Keratinocyte (primary cell): ENCODE results near the gene CACNA1I. TPM values are rescaled to one million over a fixed set of nuclear protein-coding genes. Genes with fewer than 3 reads are reported as not detected.
A peak's percentile ranks its signal among the peaks of the same experiment; 100 is the strongest.

Source experiments
- DNase-seq: peaks from one replicate; pipeline ENCODE4 v3.0.0-alpha.2; 2011; ENCODE audit warnings: low read depth, missing footprints, low spot score
- FAIRE-seq: peaks from 2 replicates; lab custom pipeline; 2011; peaks lifted over from hg19 to GRCh38; lab: Jason Lieb, UNC
- H2AFZ ChIP-seq: 2 replicates; pipeline ENCODE4 v1.6.0; 2012; ENCODE audit warnings: low read length, control low read depth, inconsistent platforms; ENCODE audit not compliant: control insufficient read depth
- H3K27ac ChIP-seq: 2 replicates; pipeline ENCODE4 v1.5.1; 2011; ENCODE audit warnings: low read length; ENCODE audit not compliant: control insufficient read depth, insufficient read depth
- H3K27me3 ChIP-seq: 3 replicates; pipeline ENCODE4 v1.6.0; 2011; ENCODE audit warnings: low read length; ENCODE audit not compliant: control insufficient read depth, insufficient read depth; ENCODE audit errors: extremely low read depth
- H3K36me3 ChIP-seq, 2 experiments: 2 replicates in 1 of 2; 3 replicates in 1 of 2; pipeline ENCODE4 v1.5.1; 2011; ENCODE audit warnings: low read length in 2 of 2, mild to moderate bottlenecking in 1 of 2; ENCODE audit not compliant: control insufficient read depth in 2 of 2, insufficient read depth in 2 of 2; ENCODE audit errors: extremely low read depth in 1 of 2
- H3K4me1 ChIP-seq: 3 replicates; pipeline ENCODE4 v1.5.1; 2011; ENCODE audit warnings: low read length; ENCODE audit not compliant: control insufficient read depth, insufficient read depth; ENCODE audit errors: extremely low read depth
- H3K4me2 ChIP-seq: 3 replicates; pipeline ENCODE4 v1.6.0; 2011; ENCODE audit warnings: low read depth, low read length; ENCODE audit not compliant: control insufficient read depth, insufficient read depth; ENCODE audit errors: extremely low read depth
- H3K4me3 ChIP-seq, 3 experiments: fragments of 200-600 bp in 1 of 3; sonication (generic) in 1 of 3; 2 replicates in 2 of 3; 3 replicates in 1 of 3; pipeline ENCODE4 v1.5.1; 2011 to 2016; ENCODE audit warnings: low read length in 3 of 3, mild to moderate bottlenecking in 3 of 3, control low read depth in 2 of 3, inconsistent platforms in 1 of 3, low read depth in 1 of 3, mixed read lengths in 1 of 3, mixed run types in 1 of 3, moderate library complexity in 1 of 3; ENCODE audit not compliant: control insufficient read depth in 2 of 3, insufficient read depth in 2 of 3; ENCODE audit errors: extremely low read depth in 1 of 3
- H3K79me2 ChIP-seq: 2 replicates; pipeline ENCODE4 v1.6.0; 2012; ENCODE audit warnings: low read length; ENCODE audit not compliant: control insufficient read depth, insufficient read depth
- H3K9ac ChIP-seq: 3 replicates; pipeline ENCODE4 v1.6.0; 2011; ENCODE audit warnings: low read length; ENCODE audit not compliant: control insufficient read depth, insufficient read depth; ENCODE audit errors: extremely low read depth
- H3K9me1 ChIP-seq: 3 replicates; pipeline ENCODE4 v1.6.0; 2011; ENCODE audit warnings: low read length; ENCODE audit not compliant: control insufficient read depth, insufficient read depth; ENCODE audit errors: extremely low read depth
- H3K9me3 ChIP-seq: 2 replicates; pipeline ENCODE4 v1.5.1; 2012; ENCODE audit warnings: low read depth, low read length; ENCODE audit not compliant: control insufficient read depth
- H4K20me1 ChIP-seq: 3 replicates; pipeline ENCODE4 v1.6.0; 2011; ENCODE audit warnings: low read length; ENCODE audit not compliant: control insufficient read depth, insufficient read depth; ENCODE audit errors: extremely low read depth
- EZH2 ChIP-seq: IDR thresholded peaks from one replicate; pipeline ENCODE4 v1.6.1; 2012; ENCODE audit warnings: inconsistent platforms, mild to moderate bottlenecking, low read length, moderate library complexity
- dilution Hi-C: fragments of 300-500 bp; cut with MboI; formaldehyde crosslinking; loops from one replicate; pipeline ENCODE4 v1.7.0; 2020; ENCODE audit warnings: low sequenced_read_pairs; ENCODE audit not compliant: extremely low pct_ligation_motif_present
- polyA plus RNA-seq, 5 experiments: library from polyadenylated mRNA; depleted of rRNA in 3 of 5; stranded (reverse) in 3 of 5; stranded (forward) in 1 of 5; unstranded in 1 of 5; fragments of >200 nt; gene quantifications; 1 replicate in 1 of 5; 2 replicates in 3 of 5; 3 replicates in 1 of 5; pipeline versions ENCODE4 v1.2.1 to v1.2.3, GENCODE V29; 2011 to 2012; ENCODE audit warnings: missing spikeins in 2 of 5, low read depth in 1 of 5, low replicate concordance in 1 of 5
- TF ChIP-seq, protein P1 (sequence below), 3 experiments: IDR thresholded peaks in 1 of 3; conservative IDR thresholded peaks in 1 of 3; optimal IDR thresholded peaks in 1 of 3; 2 replicates in 2 of 3; 3 replicates in 1 of 3; pipeline versions ENCODE3 to v1.5.1; 2011; ENCODE audit warnings: low read length in 3 of 3, mild to moderate bottlenecking in 3 of 3, moderate library complexity in 2 of 3, control low read depth in 1 of 3, inconsistent platforms in 1 of 3; ENCODE audit not compliant: insufficient read depth in 2 of 3; ENCODE audit errors: extremely low read depth in 1 of 3

The CACNA1I gene
- polyA plus RNA-seq, 1 donor (not counting 4 experiments of a cell fraction or from before 2014, with no cell fraction given), result not detected

DNA sequence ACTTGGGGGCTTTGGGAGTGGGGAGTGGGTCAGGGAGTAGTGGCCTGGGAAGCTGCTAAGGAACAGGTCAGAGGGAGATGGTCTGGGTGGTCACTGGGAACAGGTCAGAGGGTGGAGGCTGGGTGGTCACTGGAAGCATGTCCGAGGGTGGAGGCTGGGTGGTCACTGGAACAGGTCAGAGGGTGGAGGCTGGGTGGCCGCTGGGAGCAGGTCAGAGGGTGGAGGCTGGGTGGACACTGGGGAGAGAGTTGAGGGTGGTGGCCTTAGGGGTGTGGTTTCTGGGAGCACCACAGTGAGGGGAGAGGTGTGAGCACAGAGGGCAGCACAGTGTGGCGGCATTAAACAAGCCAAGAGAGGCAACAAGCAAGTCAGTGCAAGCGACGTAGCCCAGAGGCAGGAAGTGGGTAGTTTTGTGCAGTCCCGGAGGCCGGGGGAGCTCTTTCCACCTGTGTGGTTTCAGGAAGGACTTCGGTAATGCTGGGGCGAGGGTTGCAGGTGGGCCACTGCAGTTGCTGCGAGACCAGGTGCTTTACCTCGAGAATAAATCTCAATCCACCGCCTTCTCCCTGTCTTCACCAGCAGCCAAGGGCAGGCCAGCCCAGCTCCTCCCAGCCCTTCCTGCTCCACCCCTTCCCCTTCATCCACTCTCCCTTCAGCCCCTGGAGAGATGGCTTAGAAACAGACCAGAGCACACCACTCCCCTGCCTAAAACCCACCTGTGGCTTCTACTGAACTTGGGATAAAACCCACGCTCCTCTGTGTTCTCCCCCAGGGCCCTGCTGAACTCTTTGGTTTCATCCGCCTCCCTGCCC, 3.2 kb upstream of the CACNA1I start:
- peaks cover 14% of the 10 kb centered on the region for H3K4me1 ChIP-seq
- H4K20me1 ChIP-seq, result no peaks in the 10 kb centered on the region
- H3K79me2 ChIP-seq, result no peaks in the 10 kb centered on the region
- H3K36me3 ChIP-seq, result no peaks in the 10 kb centered on the region
- no peak overlapping the region for H3K27ac ChIP-seq
- peak overlapping the region; percentile 24 for H3K4me2 ChIP-seq
- peaks cover 3% of the 10 kb centered on the region for H3K9me3 ChIP-seq
- H3K4me3 ChIP-seq, result no peak overlapping the region
- TF ChIP-seq EZH2, result no peak
- TF ChIP-seq, protein P1, sequence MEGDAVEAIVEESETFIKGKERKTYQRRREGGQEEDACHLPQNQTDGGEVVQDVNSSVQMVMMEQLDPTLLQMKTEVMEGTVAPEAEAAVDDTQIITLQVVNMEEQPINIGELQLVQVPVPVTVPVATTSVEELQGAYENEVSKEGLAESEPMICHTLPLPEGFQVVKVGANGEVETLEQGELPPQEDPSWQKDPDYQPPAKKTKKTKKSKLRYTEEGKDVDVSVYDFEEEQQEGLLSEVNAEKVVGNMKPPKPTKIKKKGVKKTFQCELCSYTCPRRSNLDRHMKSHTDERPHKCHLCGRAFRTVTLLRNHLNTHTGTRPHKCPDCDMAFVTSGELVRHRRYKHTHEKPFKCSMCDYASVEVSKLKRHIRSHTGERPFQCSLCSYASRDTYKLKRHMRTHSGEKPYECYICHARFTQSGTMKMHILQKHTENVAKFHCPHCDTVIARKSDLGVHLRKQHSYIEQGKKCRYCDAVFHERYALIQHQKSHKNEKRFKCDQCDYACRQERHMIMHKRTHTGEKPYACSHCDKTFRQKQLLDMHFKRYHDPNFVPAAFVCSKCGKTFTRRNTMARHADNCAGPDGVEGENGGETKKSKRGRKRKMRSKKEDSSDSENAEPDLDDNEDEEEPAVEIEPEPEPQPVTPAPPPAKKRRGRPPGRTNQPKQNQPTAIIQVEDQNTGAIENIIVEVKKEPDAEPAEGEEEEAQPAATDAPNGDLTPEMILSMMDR (optimal IDR thresholded peaks at IDR 0.05 in 1 of 3, IDR thresholded peaks at IDR 0.05 in 1 of 3, conservative IDR thresholded peaks at IDR 0.05 in 1 of 3; ENCODE audit: extremely low read depth in 1 of 3, insufficient read depth in 2 of 3, low read length in 3 of 3), result peak in 2 of 3 experiments; percentile 8 to 75
- H3K9ac ChIP-seq, result no peak overlapping the region
- no peaks in the 10 kb centered on the region for H3K9me1 ChIP-seq
- peak overlapping the region; percentile 20 for H2AFZ ChIP-seq
- FAIRE-seq (peak; percentile 89), DNase-seq (peak; percentile 28)
- H3K27me3 ChIP-seq, result peaks cover 6% of the 10 kb centered on the region
- dilution Hi-C loops, result no loop called here

DNA sequence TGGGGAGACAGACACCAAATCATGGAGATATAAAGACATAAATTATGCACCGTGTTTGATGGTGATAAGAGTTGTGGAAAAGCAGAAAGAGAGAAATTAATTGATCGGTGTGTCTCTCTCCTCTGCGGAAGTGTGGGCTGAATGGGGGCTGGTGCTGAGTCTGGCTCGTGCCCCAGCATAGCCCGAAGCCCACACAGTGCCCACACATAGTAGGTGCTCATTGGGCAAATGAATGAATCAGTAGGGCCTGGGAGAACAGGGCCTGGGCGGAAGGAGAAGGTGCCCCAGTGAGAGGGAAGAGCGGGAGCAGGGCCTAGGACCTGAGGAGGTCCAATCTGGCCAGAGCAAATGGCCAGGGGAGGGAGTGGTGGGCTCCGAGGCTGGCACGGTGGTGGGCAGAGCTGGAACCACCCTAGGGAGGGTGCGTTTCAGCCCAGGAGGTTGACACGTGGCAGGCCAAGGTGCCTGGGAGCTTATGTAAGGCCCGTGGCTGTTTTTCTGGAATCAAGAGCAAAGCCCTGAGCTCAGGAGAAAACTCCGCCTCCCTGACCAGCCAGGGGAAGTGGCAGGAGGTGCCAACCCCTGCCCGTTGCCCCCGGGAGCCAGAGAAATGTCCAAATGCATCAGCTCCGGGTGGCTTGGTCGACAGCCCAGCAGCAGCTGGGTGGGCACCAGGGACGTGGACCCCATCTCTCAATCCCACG, 2.1 kb upstream of the CACNA1I start:
- dilution Hi-C loops, result no loop called here
- Histone ChIP-seq H2AFZ (no peak overlapping the region), H3K9ac (no peak overlapping the region), H3K4me2 (no peak overlapping the region), H3K79me2 (no peaks in the 10 kb centered on the region), H3K36me3 (no peaks in the 10 kb centered on the region), H3K27me3 (peaks cover 7% of the 10 kb centered on the region), H3K9me1 (no peaks in the 10 kb centered on the region), H4K20me1 (no peaks in the 10 kb centered on the region), H3K4me1 (peaks cover 14% of the 10 kb centered on the region), H3K9me3 (peaks cover 3% of the 10 kb centered on the region), H3K27ac (no peak overlapping the region), H3K4me3 (no peak overlapping the region)
- FAIRE-seq (no peak), DNase-seq (no peak)
- TF ChIP-seq, protein P1 (optimal IDR thresholded peaks at IDR 0.05 in 1 of 3, IDR thresholded peaks at IDR 0.05 in 1 of 3, conservative IDR thresholded peaks at IDR 0.05 in 1 of 3; ENCODE audit: extremely low read depth in 1 of 3, insufficient read depth in 2 of 3, low read length in 3 of 3), result no peak
- no peak for TF ChIP-seq EZH2
